ENCODE data around the gene JPT1. TPM values are rescaled to one million over a fixed set of nuclear protein-coding genes. Genes with fewer than 3 reads are reported as not detected.

The JPT1 gene
- 75.4 and 105 TPM in 2 replicates for total RNA-seq

GRCh38 chr17:75154195-75155106, at the start of gene JPT1:
TSS of gene JPT1 (minus strand) at chr17:75154512. CDS start at chr17:75154397, 115 bp downstream.

GRCh38 chr17:75182569-75183436, 28.5 kb upstream of the JPT1 start, which contains the start of gene SUMO2:
TSS of gene SUMO2 (minus strand) at chr17:75182959. CDS start at chr17:75182834, 125 bp downstream.

GRCh38 chr17:75131278-75132017, 22.9 kb downstream of the JPT1 start, which contains the start of gene NT5C:
TSS of gene NT5C (minus strand) at chr17:75131742. CDS start at chr17:75131707, 35 bp downstream.

GRCh38 chr17:75109407-75110233, 44.7 kb downstream of the JPT1 start, which contains the start of gene ARMC7:
TSS of gene ARMC7 (plus strand) at chr17:75109969. CDS start at chr17:75110289, 320 bp downstream.

GRCh38 chr17:75087558-75088453, 66.5 kb downstream of the JPT1 start, which contains the start of gene SLC16A5:
TSS of gene SLC16A5 (plus strand) at chr17:75087954. CDS start at chr17:75093637, 5,683 bp downstream.

Other genes with a start within 250 kb of the JPT1 start
- under 0.01 TPM in 1 of 2 replicates, not detected in the other for gene USH1G, start 231.3 kb downstream of the JPT1 start, total RNA-seq
- not detected in 2 replicates for gene OTOP2, start 230.2 kb downstream of the JPT1 start, total RNA-seq
- not detected in 2 replicates for gene OTOP3, start 218.6 kb downstream of the JPT1 start, total RNA-seq
- gene HID1, start 181.8 kb downstream of the JPT1 start, total RNA-seq = 5.2 TPM in 1 of 2 replicates, not detected in the other
- 20.7 and 23.6 TPM in 2 replicates for gene CDR2L, start 166.9 kb downstream of the JPT1 start, total RNA-seq
- gene MRPL58, start 141.8 kb downstream of the JPT1 start, total RNA-seq = 39.0 and 40.1 TPM in 2 replicates
- gene ATP5PD, start 107.5 kb downstream of the JPT1 start, total RNA-seq = 216 and 251 TPM in 2 replicates
- 13.0 and 20.0 TPM in 2 replicates for gene KCTD2, start 107.3 kb downstream of the JPT1 start, total RNA-seq
- 5.0 and 6.0 TPM in 2 replicates for gene SLC16A5, start 66.6 kb downstream of the JPT1 start, total RNA-seq
- 3.0 and 12.7 TPM in 2 replicates for gene ARMC7, start 44.5 kb downstream of the JPT1 start, total RNA-seq
- gene NT5C, start 22.8 kb downstream of the JPT1 start, total RNA-seq = 90.9 and 108 TPM in 2 replicates
- 73.5 and 82.2 TPM in 2 replicates for gene SUMO2, start 28.4 kb upstream of the JPT1 start, total RNA-seq
- 29.6 and 30.1 TPM in 2 replicates for gene NUP85, start 51.2 kb upstream of the JPT1 start, total RNA-seq
- 12.8 and 15.6 TPM in 2 replicates for gene GGA3, start 107.1 kb upstream of the JPT1 start, total RNA-seq
- 22.6 and 52.7 TPM in 2 replicates for gene MRPS7, start 107.4 kb upstream of the JPT1 start, total RNA-seq
- 6.9 and 7.8 TPM in 2 replicates for gene MIF4GD, start 116.7 kb upstream of the JPT1 start, total RNA-seq
- 5.0 and 6.4 TPM in 2 replicates for gene SLC25A19, start 134.9 kb upstream of the JPT1 start, total RNA-seq